K562 (cell line): ENCODE data around the gene TSC22D2. TPM values are rescaled to one million over a fixed set of nuclear protein-coding genes. Genes with fewer than 3 reads are reported as not detected.

Experiments used
- ATAC-seq: fragments of 200-7000 bp; cut with Tn5 transposase; 3 replicates; pipeline ENCODE4 v1.9.1; 2020; ENCODE audit warnings: moderate library complexity
- BruUV-seq: library from RNA; stranded (reverse); fragments of 400-500 nt; replicated peaks from 2 replicates; lab custom pipeline; 2021; lab: Mats Ljungman, UMichigan
- CTCF ChIA-PET: fragments of 300-600 bp; formaldehyde crosslinking; extraction: SDS; loops from one replicate; lab custom pipeline; 2021; ENCODE audit warnings: low intra/inter-chr PET ratio; lab: Yijun Ruan, JAX
- POLR2A ChIA-PET: fragments of 300-600, 350-650 bp; sonication (Branson Sonifier 250); formaldehyde crosslinking; extraction: SDS; loops from one replicate; lab custom pipeline; 2021; ENCODE audit warnings: antibody characterized with exemption, inconsistent platforms; lab: Yijun Ruan, JAX
- DNase-seq, 4 experiments: peaks; one replicate each; pipeline versions ENCODE4 v3.0.0 to v3.0.0-alpha.2; 2011 to 2018; ENCODE audit warnings: low spot score in 3 of 4, mixed read lengths in 3 of 4; ENCODE audit errors: extremely low read depth in 1 of 4
- FAIRE-seq: peaks from 2 replicates; lab custom pipeline; 2011; peaks lifted over from hg19 to GRCh38; lab: Jason Lieb, UNC
- H2AFZ ChIP-seq: 2 replicates; pipeline ENCODE4 v1.6.0; 2011; ENCODE audit warnings: low read depth, low read length, control low read depth, inconsistent platforms
- H3K27ac ChIP-seq: fragments of 200-600 bp; 3 replicates; pipeline ENCODE4 v1.8.0; 2011; ENCODE audit warnings: low read depth, mild to moderate bottlenecking, control low read depth, inconsistent platforms, low read length, moderate library complexity, mixed read lengths; ENCODE audit errors: extremely low read depth
- H3K27me3 ChIP-seq, 2 experiments: fragments of 300-600 bp in 1 of 2; 2 replicates in 1 of 2; 3 replicates in 1 of 2; pipeline versions ENCODE4 v1.6.0 to v1.8.0; 2011; ENCODE audit warnings: inconsistent platforms in 2 of 2, low read length in 2 of 2, mild to moderate bottlenecking in 1 of 2, mixed read lengths in 1 of 2, moderate library complexity in 1 of 2; ENCODE audit not compliant: control insufficient read depth in 2 of 2, insufficient read depth in 2 of 2
- H3K36me3 ChIP-seq: fragments of 300-600 bp; 3 replicates; pipeline ENCODE4 v1.8.0; 2011; ENCODE audit warnings: mild to moderate bottlenecking, low read length, inconsistent platforms; ENCODE audit not compliant: control insufficient read depth, insufficient read depth
- H3K4me1 ChIP-seq, 2 experiments: fragments of 200-600 bp in 1 of 2; replicated peaks in 1 of 2; 2 replicates in 1 of 2; 3 replicates in 1 of 2; pipeline versions ENCODE4 v1.5.1 to v1.8.0; 2011; ENCODE audit warnings: inconsistent platforms in 2 of 2, low read length in 2 of 2, mild to moderate bottlenecking in 1 of 2, mixed read lengths in 1 of 2, moderate library complexity in 1 of 2; ENCODE audit not compliant: control insufficient read depth in 2 of 2, insufficient read depth in 2 of 2
- H3K4me2 ChIP-seq: 2 replicates; pipeline ENCODE4 v1.6.1; 2011; ENCODE audit warnings: low read length, control low read depth, inconsistent platforms, mixed read lengths; ENCODE audit not compliant: insufficient read depth
- H3K4me3 ChIP-seq: fragments of 200-600 bp; sonication (generic), shearing (Covaris generic); 2 replicates; pipeline ENCODE4 v1.5.1; 2016; ENCODE audit warnings: control low read depth, inconsistent platforms
- H3K79me2 ChIP-seq: fragments of 200-600 bp; 3 replicates; pipeline ENCODE4 v1.8.0; 2011; ENCODE audit warnings: low read length, inconsistent platforms; ENCODE audit not compliant: control insufficient read depth, insufficient read depth
- H3K9ac ChIP-seq, 2 experiments: 2 replicates each; pipeline versions ENCODE4 v1.6.0 to v1.6.1; 2011; ENCODE audit warnings: low read depth in 2 of 2, low read length in 2 of 2, control low read depth in 1 of 2, inconsistent platforms in 1 of 2, mild to moderate bottlenecking in 1 of 2, mixed read lengths in 1 of 2; ENCODE audit not compliant: insufficient read depth in 1 of 2
- H3K9me1 ChIP-seq: one replicate; pipeline ENCODE4 v1.6.0; 2011; ENCODE audit warnings: inconsistent platforms, mild to moderate bottlenecking, low read length, moderate library complexity; ENCODE audit not compliant: control insufficient read depth, insufficient read depth
- H3K9me3 ChIP-seq: replicated peaks from 2 replicates; pipeline ENCODE4 v1.5.1; 2011; ENCODE audit warnings: low read depth, low read length, inconsistent platforms; ENCODE audit not compliant: control insufficient read depth, insufficient read depth
- H4K20me1 ChIP-seq: replicated peaks from 2 replicates; pipeline ENCODE4 v1.6.1; 2011; ENCODE audit warnings: low read length, inconsistent platforms, mixed read lengths; ENCODE audit not compliant: control insufficient read depth, insufficient read depth
- BDP1 ChIP-seq: IDR thresholded peaks from 3 replicates; pipeline ENCODE4 v1.6.1; 2011; ENCODE audit not compliant: insufficient read length, insufficient read depth
- EHMT2 ChIP-seq: fragments of 450-650 bp; IDR thresholded peaks from 2 replicates; pipeline ENCODE4 v1.6.1; 2018; ENCODE audit warnings: antibody characterized with exemption
- HDAC8 ChIP-seq: fragments of 450-650 bp; IDR thresholded peaks from 2 replicates; pipeline ENCODE4 v1.6.1; 2016; ENCODE audit warnings: mild to moderate bottlenecking, missing genetic modification characterization, moderate library complexity, missing compliant biosample characterization
- KDM5B ChIP-seq: fragments of 200-600 bp; sonication (generic); IDR thresholded peaks from 2 replicates; pipeline ENCODE4 v1.6.1; 2012; ENCODE audit warnings: low read depth, mild to moderate bottlenecking, moderate library complexity, low read length, control low read depth, inconsistent platforms; ENCODE audit not compliant: insufficient replicate concordance
- MLLT1 ChIP-seq, 2 experiments: fragments of 450-650 bp; IDR thresholded peaks; 2 replicates each; pipeline ENCODE4 v1.6.1; 2016
- SMAD2 ChIP-seq: fragments of 150-350 bp; IDR thresholded peaks from 2 replicates; pipeline ENCODE4 v1.6.1; 2014; ENCODE audit warnings: low read depth, mild to moderate bottlenecking, low read length
- SREBF2 ChIP-seq: sonication (generic); formaldehyde crosslinking; IDR thresholded peaks from 2 replicates; pipeline ENCODE4 v1.4.0; 2020; ENCODE audit warnings: mild to moderate bottlenecking, missing genetic modification reagents
- TSHZ1 ChIP-seq: fragments of 250-450 bp; sonication (Bioruptor Pico); IDR thresholded peaks from 2 replicates; pipeline ENCODE4 v1.4.0; 2020; ENCODE audit warnings: mild to moderate bottlenecking, moderate library complexity
- ZBTB2 ChIP-seq: fragments of 450-650 bp; IDR thresholded peaks from 2 replicates; pipeline ENCODE4 v1.6.1; 2016; ENCODE audit warnings: antibody characterized with exemption
- ZNF444 ChIP-seq: fragments of 250-450 bp; sonication (Bioruptor Pico); IDR thresholded peaks from 2 replicates; pipeline ENCODE4 v1.4.0; 2020; ENCODE audit warnings: mild to moderate bottlenecking, moderate library complexity
- ZNF695 ChIP-seq: fragments of 450-650 bp; formaldehyde crosslinking; IDR thresholded peaks from 2 replicates; pipeline ENCODE4 v1.4.0; 2020; ENCODE audit warnings: mild to moderate bottlenecking, moderate library complexity
- WGBS: fragments of 100-300 bp; shearing (Covaris generic); methylation state at CpG from one replicate; pipeline ENCODE4 v1.1.6; 2016; ENCODE audit warnings: low coverage, mixed read lengths; ENCODE audit not compliant: insufficient coverage; ENCODE audit errors: missing lambda C conversion rate; 5-methylcytosine and 5-hydroxymethylcytosine counted together
- in situ Hi-C: fragments of 300-500 bp; cut with MboI; formaldehyde crosslinking; loops from 4 replicates; pipeline ENCODE4 v1.15.0; 2018; ENCODE audit warnings: inconsistent platforms, mixed read lengths
- intact Hi-C: fragments of 100-400 bp; cut with micrococcal nuclease; formaldehyde crosslinking; loops from 2 replicates; pipeline ENCODE4 v1.14.2; 2022
- polyA plus RNA-seq, 8 experiments: library from polyadenylated mRNA; depleted of rRNA in 4 of 8; stranded (reverse) in 5 of 8; unstranded in 3 of 8; fragments of >200 nt; fragmentation: Nextera tagmentation in 2 of 8; fragmentation: Illumina TruSeq in 1 of 8; extraction: Ambion mirVana in 2 of 8; extraction: Trizol in 1 of 8; gene quantifications; 2 replicates each; pipeline versions ENCODE4 v1.2.1 to v1.2.3, GENCODE V29; 2011 to 2014; ENCODE audit warnings: inconsistent platforms in 1 of 8, missing spikeins in 1 of 8
- total RNA-seq, 7 experiments: library from RNA; depleted of rRNA in 6 of 7; stranded (reverse); fragments of >200 nt in 6 of 7; fragmentation: Illumina TruSeq in 2 of 7; extraction: Trizol in 2 of 7; gene quantifications; 2 replicates each; pipeline versions ENCODE4 v1.2.1 to v1.2.3, GENCODE V29; 2011 to 2021; ENCODE audit warnings: low replicate concordance in 1 of 7

TSC22D2 gene
- total and polyA plus RNA-seq, 9 of the 15 experiments (the other 6 are each of a cell fraction or from before 2014, with no cell fraction given), result 5.5 to 44.0 (median 19.3) TPM

- TF ChIP-seq TSHZ1 (CRISPR knock-in tag), result no peak
Observed at GRCh38 chr3:150401285-150401684, 6.8 kb upstream of the TSC22D2 start (continued).

GRCh38 chr3:150402217-150402616, 5.9 kb upstream of the TSC22D2 start:
- Histone ChIP-seq H3K79me2 (no peaks in the 10 kb centered on the region; the same call in 2 of the 3 replicates), H4K20me1 (no peaks in the 10 kb centered on the region), H3K4me1 (no peaks in the 10 kb centered on the region; a peak in 1 of 5 replicates), H3K4me3 (no peak overlapping the region), H3K9me1 (no peaks in the 10 kb centered on the region), H3K36me3 (no peaks in the 10 kb centered on the region), H3K9ac (no peak overlapping the region), H3K27me3 (no peaks in the 10 kb centered on the region), H3K9me3 (no peaks in the 10 kb centered on the region), H2AFZ (no peak overlapping the region), H3K27ac (no peak overlapping the region), H3K4me2 (no peak overlapping the region)
- no TSS peak for BruUV-seq
- intact Hi-C loops, result no loop called here
- ATAC-seq (peak; percentile 47), FAIRE-seq (no peak), DNase-seq (no peak)
- in situ Hi-C loops, result no loop called here
- ChIA-PET POLR2A (no interaction called here), CTCF (no interaction called here)
- 13% methylated on average over 1 of the region's 1 CpG for WGBS
- TF ChIP-seq ZNF695 (no peak), BDP1 (no peak), SREBF2 (no peak), KDM5B (no peak), HDAC8 (tag) (no peak), ZBTB2 (no peak), MLLT1 (IDR thresholded peaks at IDR 0.05) (no peak), ZNF444 (no peak), EHMT2 (no peak), SMAD2 (no peak)
